Measurements from ENCODE around the gene ASPRV1. TPM values are rescaled to one million over a fixed set of nuclear protein-coding genes. Genes with fewer than 3 reads are reported as not detected.

ASPRV1 gene
- total and polyA plus RNA-seq, 4 donors: 0.19 to 0.75 (median 0.23) TPM

GRCh38 chr2:69969126-69969983 lies 7.9 kb upstream of the ASPRV1 start:
- 93% methylated on average over 16 of the region's 16 CpGs for whole genome bisulfite sequencing
- no peak for DNase-seq (ENCODE audit: low spot score)
- no peak for TF ChIP-seq RXRA (IDR thresholded peaks at IDR 0.05)
- TF ChIP-seq FOXA1 (IDR thresholded peaks at IDR 0.05): no peak
- TF ChIP-seq, protein P1, sequence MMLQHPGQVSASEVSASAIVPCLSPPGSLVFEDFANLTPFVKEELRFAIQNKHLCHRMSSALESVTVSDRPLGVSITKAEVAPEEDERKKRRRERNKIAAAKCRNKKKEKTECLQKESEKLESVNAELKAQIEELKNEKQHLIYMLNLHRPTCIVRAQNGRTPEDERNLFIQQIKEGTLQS (IDR thresholded peaks at IDR 0.05): no peak
- TF ChIP-seq NR2F2 (IDR thresholded peaks at IDR 0.05): no peak
- no peak for TF ChIP-seq MAX (IDR thresholded peaks at IDR 0.05)
- TF ChIP-seq, protein P2, sequence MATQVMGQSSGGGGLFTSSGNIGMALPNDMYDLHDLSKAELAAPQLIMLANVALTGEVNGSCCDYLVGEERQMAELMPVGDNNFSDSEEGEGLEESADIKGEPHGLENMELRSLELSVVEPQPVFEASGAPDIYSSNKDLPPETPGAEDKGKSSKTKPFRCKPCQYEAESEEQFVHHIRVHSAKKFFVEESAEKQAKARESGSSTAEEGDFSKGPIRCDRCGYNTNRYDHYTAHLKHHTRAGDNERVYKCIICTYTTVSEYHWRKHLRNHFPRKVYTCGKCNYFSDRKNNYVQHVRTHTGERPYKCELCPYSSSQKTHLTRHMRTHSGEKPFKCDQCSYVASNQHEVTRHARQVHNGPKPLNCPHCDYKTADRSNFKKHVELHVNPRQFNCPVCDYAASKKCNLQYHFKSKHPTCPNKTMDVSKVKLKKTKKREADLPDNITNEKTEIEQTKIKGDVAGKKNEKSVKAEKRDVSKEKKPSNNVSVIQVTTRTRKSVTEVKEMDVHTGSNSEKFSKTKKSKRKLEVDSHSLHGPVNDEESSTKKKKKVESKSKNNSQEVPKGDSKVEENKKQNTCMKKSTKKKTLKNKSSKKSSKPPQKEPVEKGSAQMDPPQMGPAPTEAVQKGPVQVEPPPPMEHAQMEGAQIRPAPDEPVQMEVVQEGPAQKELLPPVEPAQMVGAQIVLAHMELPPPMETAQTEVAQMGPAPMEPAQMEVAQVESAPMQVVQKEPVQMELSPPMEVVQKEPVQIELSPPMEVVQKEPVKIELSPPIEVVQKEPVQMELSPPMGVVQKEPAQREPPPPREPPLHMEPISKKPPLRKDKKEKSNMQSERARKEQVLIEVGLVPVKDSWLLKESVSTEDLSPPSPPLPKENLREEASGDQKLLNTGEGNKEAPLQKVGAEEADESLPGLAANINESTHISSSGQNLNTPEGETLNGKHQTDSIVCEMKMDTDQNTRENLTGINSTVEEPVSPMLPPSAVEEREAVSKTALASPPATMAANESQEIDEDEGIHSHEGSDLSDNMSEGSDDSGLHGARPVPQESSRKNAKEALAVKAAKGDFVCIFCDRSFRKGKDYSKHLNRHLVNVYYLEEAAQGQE (IDR thresholded peaks at IDR 0.05): no peak
- TF ChIP-seq GABPA (IDR thresholded peaks at IDR 0.05 in 1 of 2, conservative IDR thresholded peaks at IDR 0.05 in 1 of 2): no peak
- TF ChIP-seq, protein P3, sequence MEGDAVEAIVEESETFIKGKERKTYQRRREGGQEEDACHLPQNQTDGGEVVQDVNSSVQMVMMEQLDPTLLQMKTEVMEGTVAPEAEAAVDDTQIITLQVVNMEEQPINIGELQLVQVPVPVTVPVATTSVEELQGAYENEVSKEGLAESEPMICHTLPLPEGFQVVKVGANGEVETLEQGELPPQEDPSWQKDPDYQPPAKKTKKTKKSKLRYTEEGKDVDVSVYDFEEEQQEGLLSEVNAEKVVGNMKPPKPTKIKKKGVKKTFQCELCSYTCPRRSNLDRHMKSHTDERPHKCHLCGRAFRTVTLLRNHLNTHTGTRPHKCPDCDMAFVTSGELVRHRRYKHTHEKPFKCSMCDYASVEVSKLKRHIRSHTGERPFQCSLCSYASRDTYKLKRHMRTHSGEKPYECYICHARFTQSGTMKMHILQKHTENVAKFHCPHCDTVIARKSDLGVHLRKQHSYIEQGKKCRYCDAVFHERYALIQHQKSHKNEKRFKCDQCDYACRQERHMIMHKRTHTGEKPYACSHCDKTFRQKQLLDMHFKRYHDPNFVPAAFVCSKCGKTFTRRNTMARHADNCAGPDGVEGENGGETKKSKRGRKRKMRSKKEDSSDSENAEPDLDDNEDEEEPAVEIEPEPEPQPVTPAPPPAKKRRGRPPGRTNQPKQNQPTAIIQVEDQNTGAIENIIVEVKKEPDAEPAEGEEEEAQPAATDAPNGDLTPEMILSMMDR (IDR thresholded peaks at IDR 0.05; ENCODE audit: low read depth, low read length, missing input control): no peak
- TF ChIP-seq SP1 (IDR thresholded peaks at IDR 0.05): no peak
- no peak for TF ChIP-seq FOXA2 (IDR thresholded peaks at IDR 0.05)
- no peak for TF ChIP-seq YY1 (IDR thresholded peaks at IDR 0.05)
- no peak for TF ChIP-seq JUND (IDR thresholded peaks at IDR 0.05)
- no peak for TF ChIP-seq TAF1 (conservative IDR thresholded peaks at IDR 0.05)

DNA sequence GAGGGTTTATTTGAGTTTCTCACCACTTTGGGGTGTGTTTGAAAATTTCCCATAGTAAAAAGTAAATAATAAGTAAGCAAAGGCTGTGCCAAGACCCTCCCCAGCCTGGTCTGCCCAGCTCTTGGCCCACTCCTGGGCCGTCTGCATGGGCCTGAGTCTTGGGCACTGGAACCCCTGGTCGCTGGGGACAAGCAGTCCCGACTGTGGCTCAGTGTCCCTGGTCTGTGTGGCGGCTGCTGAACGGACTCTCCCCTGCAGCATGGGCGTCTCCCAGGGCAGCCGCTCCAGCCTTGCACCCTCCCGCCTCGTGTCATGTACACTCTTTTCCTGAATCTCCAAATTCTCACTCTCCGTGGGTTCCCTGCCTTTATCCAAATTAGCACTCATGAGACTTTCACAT lies 7.2 kb upstream of the ASPRV1 start:
- H3K36me3 ChIP-seq (ENCODE audit: control insufficient read depth in 4 of 4, insufficient read depth in 3 of 4, low read depth in 1 of 4, low read length in 3 of 4): no peaks in the 10 kb centered on the region
- no peak overlapping the region for H3K9ac ChIP-seq (ENCODE audit: low read depth in 1 of 2, low read length in 2 of 2)
- H3K27ac ChIP-seq (ENCODE audit: low read depth in 1 of 2, low read length in 2 of 2): no peak overlapping the region
- H3K4me3 ChIP-seq (ENCODE audit: low read depth in 1 of 3, low read length in 3 of 3): no peak overlapping the region
- no peaks in the 10 kb centered on the region for H3K27me3 ChIP-seq (ENCODE audit: control insufficient read depth in 4 of 4, insufficient read depth in 4 of 4, low read length in 3 of 4)
- H3K9me3 ChIP-seq (ENCODE audit: control insufficient read depth in 4 of 4, low read length in 3 of 4): no peaks in the 10 kb centered on the region
- DNase-seq (ENCODE audit: low spot score): no peak
- WGBS: 90% methylated on average over 10 of the region's 10 CpGs
- H3K4me1 ChIP-seq (ENCODE audit: control insufficient read depth in 4 of 4, insufficient read depth in 4 of 4, low read length in 3 of 4): no peaks in the 10 kb centered on the region
- TF ChIP-seq FOXA1 (IDR thresholded peaks at IDR 0.05) (no peak), YY1 (IDR thresholded peaks at IDR 0.05) (no peak), HNF4A (conservative IDR thresholded peaks at IDR 0.05) (no peak), RAD21 (IDR thresholded peaks at IDR 0.05) (no peak), GABPA (IDR thresholded peaks at IDR 0.05 in 1 of 2, conservative IDR thresholded peaks at IDR 0.05 in 1 of 2) (no peak), NR2F2 (IDR thresholded peaks at IDR 0.05) (no peak)
- TF ChIP-seq, protein P1 (IDR thresholded peaks at IDR 0.05): no peak
- TF ChIP-seq, protein P3 (IDR thresholded peaks at IDR 0.05; ENCODE audit: low read depth, low read length, missing input control): no peak
- TF ChIP-seq, protein P2 (IDR thresholded peaks at IDR 0.05): no peak

More at GRCh38 chr2:69969126-69969983, 7.9 kb upstream of the ASPRV1 start:
- no peak overlapping the region for H3K4me3 ChIP-seq (ENCODE audit: low read depth in 1 of 3, low read length in 3 of 3)
- no peak overlapping the region for H3K9ac ChIP-seq (ENCODE audit: low read depth in 1 of 2, low read length in 2 of 2)
- H3K4me1 ChIP-seq (ENCODE audit: control insufficient read depth in 4 of 4, insufficient read depth in 4 of 4, low read length in 3 of 4): no peaks in the 10 kb centered on the region
- no peaks in the 10 kb centered on the region for H3K9me3 ChIP-seq (ENCODE audit: control insufficient read depth in 4 of 4, low read length in 3 of 4)
- H3K36me3 ChIP-seq (ENCODE audit: control insufficient read depth in 4 of 4, insufficient read depth in 3 of 4, low read depth in 1 of 4, low read length in 3 of 4): no peaks in the 10 kb centered on the region
- H3K27me3 ChIP-seq (ENCODE audit: control insufficient read depth in 4 of 4, insufficient read depth in 4 of 4, low read length in 3 of 4): no peaks in the 10 kb centered on the region
- no peak overlapping the region for H3K27ac ChIP-seq (ENCODE audit: low read depth in 1 of 2, low read length in 2 of 2)

All from liver (tissue), 9 donors.